ENCODE data around the gene ARHGAP29.
"Not testable (repeated sequence)": the region's sequence is repeated elsewhere in the genome, so short reads cannot be mapped to it uniquely, and the experiment has no call there.

Gene ARHGAP29

DNA sequence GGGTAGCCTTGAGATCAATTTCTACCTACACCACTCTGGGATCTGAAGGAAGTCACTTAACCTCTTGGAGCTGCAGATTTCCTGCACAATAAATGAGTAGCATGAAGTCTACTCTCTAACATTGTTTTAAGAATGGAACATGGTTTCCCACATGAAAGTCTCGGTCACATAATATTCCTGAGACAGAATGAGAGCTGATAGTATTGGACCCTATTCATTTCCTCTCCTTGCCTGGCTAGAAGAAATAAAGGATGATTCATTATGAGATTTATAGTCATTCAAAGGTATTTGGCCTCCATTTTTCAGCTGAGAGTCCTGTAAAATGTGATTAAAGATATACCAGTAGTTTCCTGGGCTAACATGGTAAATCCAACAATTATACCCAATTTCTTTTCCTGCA, 56.7 kb downstream of the ARHGAP29 start:
- DNase-seq (ENCODE audit: low read depth) = no peak

DNA sequence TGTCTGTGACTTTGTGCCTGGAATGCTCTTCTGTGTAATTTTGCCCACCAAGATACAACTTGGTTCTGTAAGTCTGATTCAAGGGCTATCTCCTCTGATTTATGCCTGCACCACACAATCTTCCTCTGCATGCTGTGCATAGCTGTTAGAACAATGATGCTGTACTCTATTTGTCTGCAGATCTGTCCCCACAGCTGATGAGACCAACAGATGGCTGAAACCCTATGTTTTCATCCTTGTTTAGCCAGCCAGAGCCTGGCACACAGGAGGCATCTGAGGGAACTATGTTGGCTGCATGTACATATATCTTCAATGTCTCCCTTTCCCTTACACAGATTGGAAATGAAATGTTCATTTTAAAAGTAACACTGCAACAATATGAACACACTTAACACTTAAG, 58.5 kb downstream of the ARHGAP29 start:
- DNase-seq (ENCODE audit: low read depth) = no peak

DNA sequence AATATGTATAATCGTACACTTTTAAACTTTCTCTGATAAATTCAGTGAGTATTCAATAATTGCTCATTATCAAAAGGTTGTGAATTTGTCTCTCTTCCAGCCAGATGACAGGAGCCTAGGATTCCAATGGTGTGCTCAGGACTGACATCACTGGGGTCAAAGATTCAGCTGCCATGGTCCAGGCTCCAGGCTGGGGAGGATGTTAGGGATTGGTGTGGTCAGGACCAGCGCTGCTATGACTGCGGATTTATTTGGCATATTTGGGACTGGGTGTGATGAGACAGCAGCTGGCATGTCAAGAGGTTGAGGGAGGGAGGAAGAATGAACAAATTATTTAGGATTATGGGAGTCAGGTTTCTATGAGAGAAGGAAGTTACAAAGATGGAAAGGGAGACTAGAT, 68.3 kb downstream of the ARHGAP29 start:
- DNase-seq (ENCODE audit: low read depth) = no peak

DNA sequence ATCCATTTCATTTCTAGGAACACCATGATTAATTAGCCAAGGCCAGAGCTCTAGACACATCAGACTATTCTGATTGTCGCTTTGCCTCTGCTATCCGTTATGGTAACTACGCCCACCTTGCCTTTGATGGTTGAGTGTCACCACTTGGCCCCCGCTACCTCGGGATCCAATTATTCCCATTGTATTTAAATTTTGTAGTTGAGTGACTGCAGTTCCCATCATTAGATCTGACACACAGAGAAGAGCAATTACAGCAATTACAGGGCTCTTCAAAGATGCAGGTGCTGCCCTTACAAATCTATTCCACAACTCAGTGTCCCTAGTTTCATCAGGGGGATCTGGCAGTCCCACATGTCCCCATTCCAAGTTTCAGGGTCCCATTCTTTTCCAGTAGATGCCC, 71.5 kb downstream of the ARHGAP29 start:
- DNase-seq (ENCODE audit: low read depth) = no peak

DNA sequence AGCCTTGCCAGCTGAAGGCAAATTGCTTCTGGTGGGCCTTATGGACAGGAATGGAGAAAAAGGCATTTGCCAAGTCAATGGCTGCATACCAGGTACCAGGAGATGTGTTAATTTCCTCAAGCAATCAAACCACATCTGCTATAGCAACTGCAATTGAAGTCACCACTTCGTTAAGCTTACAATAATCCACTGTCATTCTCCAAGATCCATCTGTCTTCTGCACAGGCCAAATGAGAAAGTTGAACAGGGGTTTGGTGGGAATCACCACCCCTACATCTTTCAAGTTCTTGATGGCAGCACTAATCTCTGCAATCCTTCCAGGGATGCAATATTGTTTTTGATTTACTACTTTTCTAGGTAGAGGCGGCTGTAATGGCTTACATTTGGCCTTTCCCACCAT, 72.5 kb downstream of the ARHGAP29 start:
- DNase-seq (ENCODE audit: low read depth) = not testable (repeated sequence)

DNA sequence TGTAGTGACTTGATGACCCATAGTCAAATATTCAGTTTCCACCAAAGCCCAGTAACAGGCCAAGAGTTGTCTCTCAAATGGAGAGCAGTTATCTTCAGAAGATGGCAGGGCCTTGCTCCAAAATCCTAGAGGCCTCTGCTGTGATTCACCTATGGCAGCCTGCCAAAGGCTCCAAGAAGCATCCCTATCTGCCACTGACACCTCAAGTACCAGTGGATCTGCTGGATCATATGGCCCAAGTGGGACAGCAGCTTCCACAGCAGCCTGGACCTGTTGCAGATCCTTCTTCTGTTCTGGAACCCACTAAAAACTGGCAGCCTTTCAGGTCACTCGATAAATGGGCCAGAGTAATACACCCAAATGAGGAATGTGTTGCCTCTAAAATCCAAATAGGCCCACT, 73.3 kb downstream of the ARHGAP29 start:
- not testable (repeated sequence) for DNase-seq (ENCODE audit: low read depth)

DNA sequence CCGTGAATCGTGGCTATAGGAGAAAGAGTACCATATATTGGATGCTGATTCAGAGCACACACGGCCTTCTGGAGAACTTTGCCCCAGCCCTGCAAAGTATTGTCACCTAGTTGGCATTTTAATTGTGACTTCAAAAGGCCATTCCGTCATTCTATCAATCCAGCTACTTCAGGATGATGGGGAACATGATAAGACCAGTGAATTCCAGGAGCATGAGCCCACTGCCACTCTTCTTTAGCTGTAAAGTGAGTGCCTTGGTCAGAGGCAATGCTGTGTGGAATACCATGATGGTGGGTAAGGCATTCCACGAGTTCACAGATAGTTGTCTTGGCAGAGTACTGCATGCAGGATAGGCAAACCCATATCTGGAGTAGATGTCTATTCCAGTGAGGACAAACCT, 74.1 kb downstream of the ARHGAP29 start:
- DNase-seq (ENCODE audit: low read depth) = not testable (repeated sequence)

DNA sequence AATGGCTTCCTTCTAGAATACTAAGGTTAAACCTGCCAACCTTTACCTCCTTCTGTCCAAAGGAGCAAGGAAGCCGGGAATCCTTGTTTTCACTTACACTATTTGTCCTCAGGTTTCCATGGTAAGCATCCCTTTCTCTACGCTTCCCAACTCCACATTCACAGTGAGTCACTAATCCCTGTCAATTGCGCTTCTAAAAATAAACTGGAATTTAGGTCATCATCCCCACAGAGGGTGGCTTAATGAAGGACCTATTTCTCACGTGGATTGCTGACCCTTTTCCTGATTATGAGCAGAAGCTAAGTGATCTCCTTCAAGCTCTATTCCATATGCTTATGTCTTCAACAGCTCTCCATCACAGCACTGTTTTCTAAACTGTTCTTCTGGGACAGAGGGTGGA, 76.6 kb downstream of the ARHGAP29 start:
- no peak for DNase-seq (ENCODE audit: low read depth)

DNA sequence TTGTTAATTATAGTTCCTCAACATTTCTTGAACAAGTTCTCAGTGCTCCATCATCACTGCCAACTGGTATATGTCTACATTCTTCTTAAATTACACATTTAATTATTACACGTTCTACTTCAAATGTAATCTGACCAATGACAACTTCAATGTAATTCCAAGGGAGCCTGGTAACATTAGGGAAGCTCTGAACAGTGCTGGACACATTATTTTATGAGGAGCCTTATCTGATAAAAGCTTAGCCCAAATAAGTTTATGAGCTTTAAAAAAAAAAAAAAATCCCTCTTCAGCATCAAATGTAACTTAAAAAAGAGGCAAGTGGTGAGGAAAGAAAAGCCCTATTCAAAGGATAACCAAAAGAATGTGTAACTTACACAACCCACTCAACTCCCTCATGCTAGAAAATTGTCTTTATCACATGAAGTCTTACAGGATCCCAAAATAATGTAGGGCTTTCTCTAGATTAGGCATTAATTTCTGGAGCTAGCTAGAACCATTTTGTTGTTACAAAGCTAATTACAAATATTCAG, 81.2 kb downstream of the ARHGAP29 start:
- no peak for DNase-seq (ENCODE audit: low read depth)

DNA sequence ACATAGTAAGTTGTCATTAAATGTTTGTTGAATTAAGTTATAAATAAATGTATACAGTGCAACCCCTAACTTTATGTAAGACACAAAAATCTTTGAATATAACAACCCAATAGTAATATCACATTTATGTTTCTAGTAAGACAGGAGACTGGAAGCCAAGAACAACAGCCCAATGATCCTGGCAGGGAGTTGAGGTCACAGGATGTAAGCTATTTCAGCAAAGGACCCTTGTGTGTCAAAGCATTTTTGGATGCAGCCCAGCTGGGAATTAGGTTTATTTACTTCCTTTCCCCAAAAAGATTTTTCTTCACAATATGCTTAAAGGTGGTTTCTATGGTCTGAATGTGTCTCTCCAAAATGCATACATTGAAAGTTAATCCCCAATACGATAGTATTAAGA, 82.4 kb downstream of the ARHGAP29 start:
- DNase-seq (ENCODE audit: low read depth) = no peak

DNA sequence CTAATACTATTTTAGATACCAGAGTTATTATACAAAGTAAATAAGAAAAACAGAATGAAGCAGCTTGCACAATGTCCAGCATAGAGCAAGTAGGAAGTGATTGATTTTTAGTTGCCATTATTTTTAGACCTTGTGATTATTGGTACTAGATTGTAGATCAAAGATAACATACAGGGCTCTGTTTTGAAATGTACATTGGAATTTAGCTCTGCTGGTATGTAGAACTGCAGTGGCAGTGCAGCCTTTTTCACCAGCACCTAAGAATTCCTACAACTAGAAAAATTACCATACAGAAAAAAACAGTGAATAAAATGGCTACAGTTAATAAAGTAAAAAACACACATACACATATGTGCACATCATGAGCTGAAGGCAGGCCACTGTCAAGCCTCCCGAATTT, 84.3 kb downstream of the ARHGAP29 start:
- DNase-seq (ENCODE audit: low read depth) = no peak

DNA sequence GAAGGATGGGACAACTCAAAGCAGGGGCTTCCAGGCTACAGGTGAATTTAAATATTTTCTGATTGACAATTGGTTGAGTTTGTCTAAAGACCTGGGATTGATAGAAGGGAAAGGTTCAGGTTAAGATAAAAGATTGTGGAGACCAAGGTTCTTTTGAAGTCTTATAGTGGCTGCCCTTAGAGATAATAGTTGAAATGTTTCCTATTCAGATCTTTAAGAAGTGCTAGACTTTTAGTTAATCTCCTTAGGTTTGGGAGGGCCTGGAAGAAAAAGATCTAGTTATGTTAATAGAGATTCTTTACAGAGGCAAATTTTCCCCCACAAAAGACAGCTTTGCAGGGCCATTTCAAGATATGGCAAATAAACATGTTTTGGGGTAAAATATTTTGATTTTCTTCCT, 88.2 kb downstream of the ARHGAP29 start:
- DNase-seq (ENCODE audit: low read depth) = not testable (repeated sequence)

DNA sequence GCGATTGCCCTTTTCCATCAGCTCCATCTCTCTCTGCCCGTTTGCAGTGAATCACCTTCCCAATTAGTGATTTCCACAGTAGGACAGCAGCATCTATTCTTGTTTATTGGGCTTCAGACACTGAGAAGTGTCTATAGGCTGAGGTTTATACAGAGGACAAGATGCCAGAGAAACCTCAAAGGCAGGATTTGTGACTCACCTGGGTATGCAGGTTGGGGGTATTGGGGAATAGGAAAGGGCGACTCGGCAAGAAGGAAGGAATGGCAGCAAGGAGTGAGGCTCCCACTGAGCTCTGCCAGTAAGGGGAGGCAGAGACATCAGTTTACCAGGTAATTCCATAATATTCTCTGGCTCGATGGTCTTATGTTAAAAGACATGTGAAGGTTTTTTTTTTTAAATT, 91.1 kb downstream of the ARHGAP29 start:
- no peak for DNase-seq (ENCODE audit: low read depth)

DNA sequence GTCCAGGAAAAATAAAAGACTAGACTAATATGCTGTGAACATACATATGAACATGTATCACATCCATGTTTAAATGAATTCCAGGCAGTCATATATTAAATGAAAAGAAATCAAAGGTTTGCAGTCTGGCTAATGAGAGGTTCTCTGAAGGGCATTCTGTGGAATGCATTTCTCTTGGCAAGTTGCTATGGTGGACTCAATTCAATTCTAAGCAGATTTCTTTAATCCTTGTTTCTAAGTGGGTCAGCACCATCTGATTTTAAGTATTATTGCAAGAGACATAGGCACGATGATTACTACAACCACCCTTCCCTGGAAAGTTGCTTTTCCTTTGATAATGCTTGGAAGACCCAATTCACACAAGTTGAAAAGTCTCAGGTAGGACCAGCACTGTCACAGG, 92.5 kb downstream of the ARHGAP29 start:
- DNase-seq (ENCODE audit: low read depth) = no peak

DNA sequence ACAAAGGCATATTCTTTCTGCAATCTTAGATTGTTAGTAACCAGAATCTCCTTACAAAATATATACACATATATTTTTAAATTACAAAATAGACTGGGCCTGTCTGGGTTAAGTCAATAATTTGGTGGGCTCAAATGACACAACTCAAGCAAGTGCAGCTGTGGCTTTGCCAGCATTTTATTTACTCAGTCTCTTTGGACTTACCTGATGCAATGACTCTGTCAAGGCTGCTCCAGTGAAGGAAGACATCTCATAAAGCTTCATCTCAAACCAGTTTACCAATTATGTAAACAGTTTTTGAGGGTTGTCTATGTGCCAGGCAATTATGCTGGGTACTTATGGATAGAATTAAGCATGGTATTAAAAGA, 93.6 kb downstream of the ARHGAP29 start:
- DNase-seq (ENCODE audit: low read depth) = no peak

DNA sequence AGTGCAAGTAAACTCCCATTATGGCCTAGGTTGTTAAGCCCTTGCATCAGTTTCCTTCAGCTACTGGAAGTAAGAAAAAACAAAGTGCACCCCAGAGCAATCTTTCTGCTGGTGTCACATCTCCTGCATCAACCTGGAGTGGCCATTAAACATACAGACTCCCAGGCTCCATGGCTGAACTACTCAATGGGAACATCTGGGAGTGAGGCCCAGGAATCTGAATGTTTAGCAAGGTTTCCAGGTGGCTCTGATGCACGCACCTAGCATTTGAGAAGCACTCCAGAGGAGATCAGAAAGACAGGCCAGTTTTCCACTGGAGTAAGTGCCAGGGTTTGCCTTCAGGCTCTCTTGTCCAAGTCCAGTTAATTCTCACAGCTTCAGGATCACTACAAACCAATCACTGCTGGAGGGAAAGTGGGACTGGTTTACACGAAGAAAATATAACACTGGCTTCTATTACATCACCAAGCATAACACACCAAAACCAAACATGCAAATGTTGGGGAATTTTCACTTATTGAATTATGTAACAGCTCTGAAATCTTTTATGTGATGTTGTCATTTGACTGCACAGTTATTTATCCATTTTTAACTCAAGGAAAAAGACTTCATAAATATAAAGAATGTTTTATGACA, 94.1 kb downstream of the ARHGAP29 start:
- DNase-seq (ENCODE audit: low read depth) = no peak

DNA sequence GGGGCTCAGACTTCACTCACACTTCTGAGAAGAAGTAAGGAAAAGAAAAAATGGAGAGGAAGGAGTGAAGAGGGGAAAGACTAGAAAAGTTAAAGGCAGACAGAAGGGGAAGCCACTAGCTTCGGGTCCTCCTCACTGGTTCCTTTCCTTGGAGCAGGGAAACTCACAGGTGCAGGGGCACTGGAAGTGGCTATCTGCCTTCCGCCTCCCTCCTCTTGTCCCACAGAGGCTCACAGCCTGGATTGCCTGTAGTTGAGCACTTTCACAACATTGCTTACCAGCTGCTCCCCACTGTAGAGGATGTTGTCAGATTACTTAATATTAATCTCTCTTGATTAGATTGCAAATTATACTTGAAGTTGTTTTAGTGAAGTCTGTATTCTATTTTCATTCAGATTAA, 94.8 kb downstream of the ARHGAP29 start:
- DNase-seq (ENCODE audit: low read depth) = no peak

DNA sequence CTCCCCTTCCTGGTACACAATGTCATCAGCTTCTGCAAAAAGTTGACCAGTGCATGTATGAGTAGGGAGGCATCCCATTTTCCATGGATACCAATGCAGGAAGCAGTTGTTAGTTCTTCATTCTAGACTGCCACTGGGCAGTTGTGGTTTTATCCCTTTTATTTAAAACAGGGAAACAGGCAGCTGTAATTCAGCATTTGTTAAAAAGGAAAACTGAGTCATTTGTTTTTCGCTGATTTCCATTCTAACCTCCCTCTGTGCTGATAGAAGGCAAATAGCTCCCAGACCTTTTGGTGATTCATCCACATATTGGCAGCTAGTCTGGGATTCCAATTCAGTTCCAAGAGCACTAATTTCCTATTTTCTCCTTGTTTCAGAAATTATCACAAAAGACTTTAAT, 95.4 kb downstream of the ARHGAP29 start:
- DNase-seq (ENCODE audit: low read depth) = no peak

DNA sequence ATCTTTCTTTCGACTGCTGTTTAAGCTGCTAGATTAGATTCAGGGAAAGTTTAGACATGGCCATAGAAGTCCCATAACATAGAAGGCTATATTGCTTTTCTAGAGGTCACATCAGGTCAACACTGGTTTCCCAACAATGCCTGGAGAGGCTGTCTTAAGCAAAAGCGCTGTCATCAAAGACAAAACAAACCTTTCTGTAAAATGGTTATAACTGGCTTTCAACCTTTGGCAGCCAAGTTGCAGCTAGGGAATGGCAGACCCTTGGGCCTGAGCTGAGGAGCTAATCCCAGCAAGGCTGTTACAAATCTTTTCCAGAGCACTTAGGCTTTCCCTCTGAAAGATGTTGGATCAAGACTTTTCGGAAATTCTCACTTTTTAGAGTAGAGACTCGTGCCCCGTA, 105.3 kb downstream of the ARHGAP29 start:
- DNase-seq (ENCODE audit: low read depth) = no peak

DNA sequence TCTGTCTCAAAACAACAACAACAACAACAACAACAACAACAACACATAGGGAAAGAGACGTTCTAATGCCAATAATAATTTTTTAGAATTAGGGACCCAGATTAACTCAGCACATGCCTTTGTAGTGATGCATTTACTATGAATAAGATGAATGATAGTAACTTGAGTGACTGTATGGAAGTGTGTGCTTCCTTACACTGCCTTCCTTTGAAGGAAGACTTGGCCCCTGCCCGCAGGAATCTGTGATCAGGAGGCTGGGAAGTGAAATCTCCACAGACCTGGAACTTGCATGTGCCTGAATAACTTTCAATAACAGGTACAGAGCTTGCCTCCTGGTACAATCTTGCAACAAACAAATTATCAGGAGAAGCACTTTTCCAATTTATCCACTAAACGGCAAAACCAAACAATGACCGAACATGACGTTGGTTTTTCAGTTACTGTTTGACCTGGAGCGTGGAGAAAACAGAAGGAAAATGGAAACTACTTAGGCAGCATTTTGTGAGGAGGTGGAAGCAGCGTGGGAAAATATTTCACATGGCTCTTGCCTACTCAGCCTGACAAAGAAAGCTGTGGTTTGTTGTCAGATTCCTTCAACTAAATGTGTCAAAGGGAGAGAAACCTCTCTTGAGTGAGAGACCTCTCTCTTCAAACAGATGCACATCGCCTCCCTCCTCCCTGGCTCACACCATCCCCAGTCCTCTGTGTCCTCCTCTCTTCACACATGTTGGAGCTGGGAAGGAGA, 106.4 kb downstream of the ARHGAP29 start:
- DNase-seq (ENCODE audit: low read depth) = no peak

DNA sequence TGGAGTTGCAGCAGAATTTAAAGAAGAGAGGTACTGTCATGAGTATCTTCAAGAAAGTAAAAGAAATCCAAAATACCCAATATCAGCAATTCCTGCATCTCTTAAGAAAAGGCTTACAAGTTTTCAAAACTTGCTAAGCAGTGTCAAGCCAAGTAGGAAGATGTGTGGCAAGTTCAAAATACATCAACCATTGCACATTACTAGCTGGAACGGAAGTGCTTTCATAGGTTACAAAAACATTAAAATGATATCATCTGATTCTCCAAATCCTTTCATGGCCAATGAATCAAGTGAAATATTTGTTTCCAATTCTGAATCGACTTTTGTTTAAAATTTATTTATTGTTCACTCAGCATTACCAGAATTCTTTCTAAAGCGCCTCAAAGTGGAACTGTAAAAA, 110.7 kb downstream of the ARHGAP29 start:
- DNase-seq (ENCODE audit: low read depth) = no peak

DNA sequence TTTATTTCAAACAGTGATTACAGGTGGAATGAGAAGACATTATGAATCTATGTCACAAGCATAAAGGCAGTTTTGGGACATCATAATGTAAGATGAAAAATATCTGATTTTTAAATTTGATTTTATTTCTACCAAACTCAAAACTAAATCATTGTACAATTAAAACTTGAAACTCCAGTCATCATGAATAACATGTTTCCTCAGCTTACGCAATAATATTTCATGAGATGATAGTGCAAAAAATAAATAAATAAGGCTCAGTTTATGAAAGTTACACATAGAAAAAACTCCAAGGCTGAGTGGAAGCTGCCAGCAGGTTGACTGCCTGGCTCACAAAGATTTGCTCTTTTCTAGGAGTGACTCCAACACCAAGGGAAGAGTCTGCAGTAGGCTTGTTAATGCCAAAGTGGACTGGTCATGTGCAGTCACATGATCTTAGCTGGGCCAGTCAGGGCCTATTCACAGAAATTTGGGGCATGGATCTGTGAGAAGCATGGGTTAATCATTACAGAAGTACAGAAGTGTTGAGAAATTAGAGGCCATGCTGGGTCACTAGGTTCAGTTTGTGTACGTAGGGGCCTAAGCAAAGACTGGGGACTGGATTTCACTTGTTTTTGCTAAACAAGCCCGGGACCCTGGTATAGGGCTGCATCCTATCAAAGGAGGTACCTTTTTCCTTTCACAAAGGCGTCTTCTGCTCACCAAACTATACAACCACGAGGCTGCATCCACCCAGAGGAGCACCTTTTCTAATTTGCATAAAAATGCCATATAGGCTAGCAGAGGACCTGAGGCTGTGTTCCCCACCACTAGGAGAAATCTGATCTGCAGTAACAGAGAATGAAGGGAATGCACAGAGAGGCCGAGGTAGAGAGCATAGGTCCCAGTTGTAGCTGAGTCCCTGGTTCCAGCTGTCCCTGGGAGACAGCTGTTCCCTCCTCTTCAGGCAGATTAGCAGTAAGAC, 111.6 kb downstream of the ARHGAP29 start:
- DNase-seq (ENCODE audit: low read depth) = no peak

DNA sequence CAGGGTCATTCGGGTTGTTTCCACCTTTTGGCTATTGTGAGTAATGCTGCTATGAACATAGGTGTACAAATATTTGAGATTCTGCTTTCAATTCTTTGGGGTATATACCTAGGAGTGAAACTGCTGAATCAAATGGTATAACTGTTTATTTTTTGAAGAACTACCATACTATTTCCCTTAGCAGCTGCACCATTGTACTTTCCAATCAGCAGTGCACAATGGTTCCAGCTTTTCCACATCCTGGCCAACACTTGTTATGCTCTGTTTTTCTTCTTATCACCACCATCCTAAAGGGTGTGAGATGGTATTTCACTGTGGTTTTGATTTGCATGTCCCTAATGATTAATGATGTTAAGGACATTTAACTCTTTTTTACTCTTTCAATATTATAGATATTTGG, 112.8 kb downstream of the ARHGAP29 start:
- no peak for DNase-seq (ENCODE audit: low read depth)

Measured in activated T-helper 1 cell treated with Interleukin-2 at 50 U/mL for 16 hours (primary cell).